ENCODE measurements around the gene DNMT3A. TPM values are rescaled to one million over a fixed set of nuclear protein-coding genes. Genes with fewer than 3 reads are reported as not detected.

DNMT3A gene
- total RNA-seq, 4 donors from 2014 or later = 11.3 to 29.5 (median 16.9) TPM

GRCh38 chr2:25362434-25363145, 20.9 kb upstream of the DNMT3A start:
- H3K27ac ChIP-seq (replicated peaks in 1 of 4) = peak overlapping the region; percentile 54 to 69 (median 60)
- intact Hi-C loops (cut with DNase I) = loop anchor here (10.0 kb wide), 1 partner anchor 302 kb away; no protein-coding TSS in a partner anchor
- peak overlapping the region; percentile 44 to 58 (median 50) for H3K4me3 ChIP-seq
- TF ChIP-seq POLR2A (IDR thresholded peaks at IDR 0.05; ENCODE audit: low read depth) (no peak), POLR2AphosphoS5 (IDR thresholded peaks at IDR 0.05) (no peak), EP300 (IDR thresholded peaks at IDR 0.05) (no peak), CTCF (IDR thresholded peaks at IDR 0.05) (no peak)
- no peak for DNase-seq (ENCODE audit: extremely low spot score)
- peaks cover 0 to 12% (median 0%) of the 10 kb centered on the region in 4 donors for H3K27me3 ChIP-seq
- H3K4me1 ChIP-seq = peaks cover 6 to 16% (median 15%) of the 10 kb centered on the region in 4 donors
- WGBS = 54% methylated on average over 21 of the region's 21 CpGs
- no peaks in the 10 kb centered on the region for H3K36me3 ChIP-seq
- H3K9me3 ChIP-seq = no peaks in the 10 kb centered on the region

- Histone ChIP-seq H3K4me3 (peak overlapping the region; percentile 44 to 58 (median 50)), H3K27me3 (peaks cover 0 to 12% (median 0%) of the 10 kb centered on the region in 4 donors), H3K36me3 (no peaks in the 10 kb centered on the region), H3K9me3 (no peaks in the 10 kb centered on the region), H3K27ac (replicated peaks in 1 of 4) (peak overlapping the region; percentile 54 to 69 (median 60)), H3K4me1 (peaks cover 6 to 16% (median 15%) of the 10 kb centered on the region in 4 donors)
- peak; percentile 99 for DNase-seq (ENCODE audit: extremely low spot score)
- intact Hi-C loops (cut with DNase I) = loop anchor here (10.0 kb wide), 1 partner anchor 303 kb away; no protein-coding TSS in a partner anchor
- WGBS = under 1% methylated on average over 15 of the region's 16 CpGs
- TF ChIP-seq POLR2A (IDR thresholded peaks at IDR 0.05; ENCODE audit: low read depth) (no peak), EP300 (IDR thresholded peaks at IDR 0.05) (no peak), POLR2AphosphoS5 (IDR thresholded peaks at IDR 0.05) (peak; percentile 91 to 94), CTCF (IDR thresholded peaks at IDR 0.05) (peak in 2 of 3 experiments; percentile 97 to 99)
Measured at GRCh38 chr2:25362049-25362433, 20.3 kb upstream of the DNMT3A start.

GRCh38 chr2:25361261-25362048, 19.7 kb upstream of the DNMT3A start:
- peak overlapping the region in 2 of 4 donors; percentile 56 to 63 for H3K27ac ChIP-seq (replicated peaks in 1 of 4)
- WGBS = 55% methylated on average over 34 of the region's 34 CpGs

GRCh38 chr2:25358836-25359235, 17.1 kb upstream of the DNMT3A start:
- Histone ChIP-seq H3K36me3 (no peaks in the 10 kb centered on the region), H3K4me1 (peaks cover 6 to 16% (median 15%) of the 10 kb centered on the region in 4 donors), H3K27ac (replicated peaks in 1 of 4) (no peak overlapping the region), H3K4me3 (no peak overlapping the region), H3K27me3 (peaks cover 0 to 15% (median 0%) of the 10 kb centered on the region in 4 donors), H3K9me3 (no peaks in the 10 kb centered on the region)
- no peak for DNase-seq (ENCODE audit: extremely low spot score)
- TF ChIP-seq POLR2A (IDR thresholded peaks at IDR 0.05; ENCODE audit: low read depth) (no peak), CTCF (IDR thresholded peaks at IDR 0.05) (no peak), EP300 (IDR thresholded peaks at IDR 0.05) (no peak), POLR2AphosphoS5 (IDR thresholded peaks at IDR 0.05) (no peak)
- WGBS = 80% methylated on average over 7 of the region's 8 CpGs
- intact Hi-C loops (cut with DNase I) = no loop called here

More at GRCh38 chr2:25361261-25362048, 19.7 kb upstream of the DNMT3A start:
- Histone ChIP-seq H3K36me3 (no peaks in the 10 kb centered on the region), H3K9me3 (no peaks in the 10 kb centered on the region), H3K4me1 (peaks cover 6 to 16% (median 15%) of the 10 kb centered on the region in 4 donors), H3K4me3 (peak overlapping the region; percentile 44 to 58 (median 50)), H3K27me3 (peaks cover 0 to 15% (median 0%) of the 10 kb centered on the region in 4 donors)
- TF ChIP-seq POLR2A (IDR thresholded peaks at IDR 0.05; ENCODE audit: low read depth) (no peak), EP300 (IDR thresholded peaks at IDR 0.05) (no peak)
- no peak for DNase-seq (ENCODE audit: extremely low spot score)
- intact Hi-C loops (cut with DNase I) = loop anchor here (10.0 kb wide), 1 partner anchor 303 kb away; no protein-coding TSS in a partner anchor
